ENCODE data around the gene FXYD2. TPM values are rescaled to one million over a fixed set of nuclear protein-coding genes. Genes with fewer than 3 reads are reported as not detected.
A peak's percentile ranks its signal among the peaks of the same experiment; 100 is the strongest.

FXYD2 gene
- total and polyA plus RNA-seq, 2 of the 13 experiments (the other 11 are each of a cell fraction or from before 2014, with no cell fraction given) = 45.9 to 106 TPM

DNA sequence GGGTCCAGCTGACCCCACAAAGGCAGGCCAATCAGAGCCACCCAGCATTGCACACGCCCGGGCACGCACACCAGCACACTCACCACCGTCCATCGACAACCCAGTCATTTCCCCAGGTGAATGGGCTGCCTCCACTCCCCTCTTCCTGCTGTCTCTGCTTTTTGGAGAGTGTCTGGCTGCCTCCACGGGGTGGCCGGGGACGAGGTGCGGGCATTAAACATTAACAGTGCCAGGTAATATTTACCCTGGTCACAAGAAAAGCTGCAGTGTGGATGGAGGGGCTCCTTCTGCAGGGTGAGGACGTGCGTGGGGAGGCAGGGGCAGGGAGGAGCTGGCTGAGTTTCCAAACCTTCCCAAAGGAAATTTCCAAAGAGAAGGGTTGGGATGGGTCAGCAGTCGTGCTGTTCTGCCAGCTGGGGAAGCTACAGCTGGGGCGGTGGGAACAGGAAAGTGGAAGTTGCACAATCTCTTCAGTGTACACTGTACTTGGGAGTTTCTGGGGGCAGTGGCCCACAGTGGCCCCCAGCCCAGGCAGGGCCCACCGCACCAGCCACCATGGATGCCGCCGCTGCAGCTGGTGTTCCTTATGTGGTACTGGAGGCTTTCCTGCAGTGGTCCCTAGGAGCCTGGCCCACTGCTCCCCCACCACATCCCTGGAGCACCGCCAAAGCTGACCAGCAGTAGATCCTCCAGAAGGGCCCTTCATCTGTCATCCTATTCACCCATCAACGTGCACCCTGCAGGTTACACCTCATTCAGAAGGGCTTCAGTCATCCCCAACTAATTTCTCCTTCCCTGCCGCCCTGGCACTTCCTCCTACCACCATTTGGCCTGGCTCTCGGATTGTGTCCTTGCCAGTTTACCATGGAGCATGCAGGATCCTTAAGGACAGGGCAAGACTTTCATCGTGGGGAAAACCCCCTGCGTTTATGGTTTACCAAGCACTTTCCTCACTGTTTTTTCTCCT lies at the start of gene FXYD2 (continued):
- TF ChIP-seq HCFC1 (IDR thresholded peaks at IDR 0.05; ENCODE audit: low read depth, low read length) (no peak), ZNF644 (CRISPR knock-in tag; IDR thresholded peaks at IDR 0.05; ENCODE audit: low read depth) (no peak), NRL (CRISPR knock-in tag; IDR thresholded peaks at IDR 0.05; ENCODE audit: borderline replicate concordance) (no peak), THAP11 (CRISPR knock-in tag; IDR thresholded peaks at IDR 0.05) (no peak), ZNF501 (CRISPR knock-in tag; IDR thresholded peaks at IDR 0.05) (no peak), MTF2 (CRISPR knock-in tag; IDR thresholded peaks at IDR 0.05; ENCODE audit: borderline replicate concordance) (no peak), ZNF619 (CRISPR knock-in tag; IDR thresholded peaks at IDR 0.05) (no peak), ZNF256 (CRISPR knock-in tag; conservative IDR thresholded peaks at IDR 0.05) (0 out of 2 replicates have a peak, but pooled peaks have one; percentile 11), ZNF646 (CRISPR knock-in tag; IDR thresholded peaks at IDR 0.05) (no peak), IKZF1 (IDR thresholded peaks at IDR 0.05) (no peak), SMC3 (IDR thresholded peaks at IDR 0.05; ENCODE audit: low read length) (no peak), ZNF75D (CRISPR knock-in tag; IDR thresholded peaks at IDR 0.05; ENCODE audit: borderline replicate concordance) (no peak), ZNF3 (CRISPR knock-in tag; IDR thresholded peaks at IDR 0.05) (no peak), MAFG (CRISPR knock-in tag; IDR thresholded peaks at IDR 0.05) (no peak), SRF (IDR thresholded peaks at IDR 0.05; ENCODE audit: low read depth, low read length) (no peak), ZNF572 (CRISPR knock-in tag; IDR thresholded peaks at IDR 0.05) (no peak), CAMTA2 (CRISPR knock-in tag; IDR thresholded peaks at IDR 0.05; ENCODE audit: borderline replicate concordance) (no peak), TOPORS (CRISPR knock-in tag; IDR thresholded peaks at IDR 0.05) (no peak), NFKB2 (CRISPR knock-in tag; IDR thresholded peaks at IDR 0.05; ENCODE audit: borderline replicate concordance) (no peak), ZNF121 (CRISPR knock-in tag; IDR thresholded peaks at IDR 0.05) (no peak), ZNF292 (CRISPR knock-in tag; IDR thresholded peaks at IDR 0.05; ENCODE audit: borderline replicate concordance, low read depth) (peak; percentile 51; the same call in 1 of the 2 replicates), HDAC2 (CRISPR knock-in tag; IDR thresholded peaks at IDR 0.05) (no peak), ETS1 (CRISPR knock-in tag; IDR thresholded peaks at IDR 0.05) (no peak)
- TF ChIP-seq, protein P1, sequence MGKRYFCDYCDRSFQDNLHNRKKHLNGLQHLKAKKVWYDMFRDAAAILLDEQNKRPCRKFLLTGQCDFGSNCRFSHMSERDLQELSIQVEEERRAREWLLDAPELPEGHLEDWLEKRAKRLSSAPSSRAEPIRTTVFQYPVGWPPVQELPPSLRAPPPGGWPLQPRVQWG (CRISPR knock-in tag; IDR thresholded peaks at IDR 0.05; ENCODE audit: borderline replicate concordance, low read depth) = no peak

Measured in HepG2 (cell line).